ENCODE data around the gene PYM1. TPM values are rescaled to one million over a fixed set of nuclear protein-coding genes. Genes with fewer than 3 reads are reported as not detected.

The PYM1 gene
- total and polyA plus RNA-seq, 2 experiments from 2014 or later: 25.9 to 34.4 TPM

GRCh38 chr12:55969356-55969755 lies 41.7 kb upstream of the PYM1 start:
- Histone ChIP-seq H3K4me3 (no peak overlapping the region), H3K4me1 (ENCODE audit: insufficient read depth) (peaks cover 17% of the 10 kb centered on the region), H3K9me2 (ENCODE audit: insufficient read depth) (no peaks in the 10 kb centered on the region), H3K4me2 (ENCODE audit: unreplicated experiment) (no peak overlapping the region), H3K27me3 (replicated peaks; ENCODE audit: insufficient read depth) (no peaks in the 10 kb centered on the region), H3K9me3 (ENCODE audit: low read depth) (no peaks in the 10 kb centered on the region), H3F3A (ENCODE audit: insufficient read depth) (peaks cover 23% of the 10 kb centered on the region), H4K20me1 (ENCODE audit: insufficient read depth) (no peaks in the 10 kb centered on the region), H3K79me2 (ENCODE audit: insufficient read depth) (peaks cover 30% of the 10 kb centered on the region), H3K36me3 (ENCODE audit: low read depth) (no peaks in the 10 kb centered on the region), H3K9ac (no peak overlapping the region), H3K27ac (no peak overlapping the region), H2AFZ (no peak overlapping the region)
- in situ Hi-C loops (cut with MboI): no loop called here
- TF ChIP-seq EZH2phosphoT487 (IDR thresholded peaks at IDR 0.05; ENCODE audit: insufficient read depth, low read depth): no peak
- no peak for TF ChIP-seq EZH2 (IDR thresholded peaks at IDR 0.05; ENCODE audit: insufficient read depth, poor library complexity, severe bottlenecking)
- no peak for DNase-seq
- WGBS, 2 experiments (ENCODE audit: low coverage in 1 of 2, low lambda C conversion rate in 2 of 2, missing lambda C conversion rate in 2 of 2): 91 to 96% methylated on average over 4 of the region's 4 CpGs

DNA sequence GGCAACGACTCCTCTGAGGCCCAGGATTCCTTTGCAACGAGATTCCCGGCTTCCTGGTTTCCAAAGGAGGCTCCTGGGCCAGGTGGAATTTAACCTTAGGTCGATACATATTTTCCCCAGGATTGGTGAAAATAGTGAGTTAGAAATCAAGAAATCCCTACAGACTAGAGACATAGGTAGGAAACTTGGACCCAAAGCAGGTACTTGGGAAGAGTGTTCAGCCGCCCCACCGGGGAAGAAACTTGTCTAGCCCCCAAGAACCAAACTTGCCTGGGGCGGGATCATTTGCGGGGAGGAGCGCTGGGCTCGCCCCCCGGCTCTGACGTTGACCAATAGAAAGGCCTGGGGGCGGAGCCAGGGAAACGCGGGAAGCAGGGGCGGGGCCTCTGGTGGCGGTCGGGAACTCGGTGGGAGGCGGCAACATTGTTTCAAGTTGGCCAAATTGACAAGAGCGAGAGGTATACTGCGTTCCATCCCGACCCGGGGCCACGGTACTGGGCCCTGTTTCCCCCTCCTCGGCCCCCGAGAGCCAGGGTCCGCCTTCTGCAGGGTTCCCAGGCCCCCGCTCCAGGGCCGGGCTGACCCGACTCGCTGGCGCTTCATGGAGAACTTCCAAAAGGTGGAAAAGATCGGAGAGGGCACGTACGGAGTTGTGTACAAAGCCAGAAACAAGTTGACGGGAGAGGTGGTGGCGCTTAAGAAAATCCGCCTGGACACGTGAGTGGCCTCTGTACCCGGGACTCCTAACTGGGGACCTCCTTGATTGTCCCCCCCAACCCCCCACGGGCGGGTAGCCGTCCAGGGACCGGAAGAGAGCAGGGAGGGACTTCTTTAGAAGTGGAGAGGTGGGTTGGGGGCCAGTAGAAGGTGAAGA lies 39.0 kb upstream of the PYM1 start, which contains the start of gene CDK2:
CDK2 (plus strand) TSS at position 423 of the 874 bp plus-strand sequence; CDS start at position 602, 179 bp downstream.
- Histone ChIP-seq H3K9me3 (ENCODE audit: low read depth) (no peaks in the 10 kb centered on the region), H3K4me1 (ENCODE audit: insufficient read depth) (peaks cover 7% of the 10 kb centered on the region), H3K27ac (peak within 1 kb of the TSS; percentile 49), H3K4me2 (ENCODE audit: unreplicated experiment) (peak within 1 kb of the TSS; percentile 98), H4K20me1 (ENCODE audit: insufficient read depth) (no peaks in the 10 kb centered on the region), H3K27me3 (replicated peaks; ENCODE audit: insufficient read depth) (no peaks in the 10 kb centered on the region), H3K9me2 (ENCODE audit: insufficient read depth) (no peaks in the 10 kb centered on the region), H3F3A (ENCODE audit: insufficient read depth) (peaks cover 7% of the 10 kb centered on the region), H3K4me3 (peak within 1 kb of the TSS; percentile 89), H3K36me3 (ENCODE audit: low read depth) (no peaks in the 10 kb centered on the region), H3K9ac (peak within 1 kb of the TSS; percentile 89), H2AFZ (peak within 1 kb of the TSS; percentile 99), H3K79me2 (ENCODE audit: insufficient read depth) (peaks cover 25% of the 10 kb centered on the region)
- in situ Hi-C loops (cut with MboI): no loop called here
- TF ChIP-seq EZH2 (IDR thresholded peaks at IDR 0.05; ENCODE audit: insufficient read depth, poor library complexity, severe bottlenecking) (no peak), EZH2phosphoT487 (IDR thresholded peaks at IDR 0.05; ENCODE audit: insufficient read depth, low read depth) (no peak)
- DNase-seq: peak; percentile 96
- WGBS, 2 experiments (ENCODE audit: low coverage in 1 of 2, low lambda C conversion rate in 2 of 2, missing lambda C conversion rate in 2 of 2): 0 to 1% methylated on average over 41 to 45 of the region's 45 CpGs

DNA sequence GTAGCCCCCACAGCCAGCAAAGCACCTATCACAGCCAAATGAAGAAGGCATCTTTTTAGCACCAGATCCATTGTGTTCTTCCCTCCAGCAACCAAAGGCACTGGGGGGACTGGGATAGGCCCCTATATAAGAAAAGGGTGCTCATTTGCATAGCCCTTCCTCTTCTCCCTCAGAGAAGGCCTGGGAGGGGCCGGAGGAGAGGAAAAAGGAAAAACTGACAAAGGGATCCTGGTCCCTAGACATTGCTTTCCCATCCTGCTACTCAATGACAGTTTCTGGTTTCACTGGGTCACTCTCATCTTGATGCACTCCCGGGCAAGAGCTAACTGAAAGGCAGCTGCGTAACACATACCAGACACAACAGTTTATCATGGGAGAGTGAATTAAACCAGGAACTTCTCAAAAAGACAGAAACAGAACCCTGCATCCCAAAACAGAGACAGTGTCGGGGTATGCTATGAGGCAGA lies 38.3 kb upstream of the PYM1 start, which contains the start of gene PMEL:
PMEL (minus strand) TSS at position 102 of the 467 bp plus-strand sequence; CDS start at position 71, 31 bp downstream.
- in situ Hi-C loops (cut with MboI): no loop called here
- no peaks in the 10 kb centered on the region for H3K9me3 ChIP-seq (ENCODE audit: low read depth)
- H3K79me2 ChIP-seq (ENCODE audit: insufficient read depth): peaks cover 25% of the 10 kb centered on the region
- H3K4me3 ChIP-seq: peak within 1 kb of the TSS; percentile 89
- peak within 1 kb of the TSS; percentile 99 for H2AFZ ChIP-seq
- H3K4me2 ChIP-seq (ENCODE audit: unreplicated experiment): peak within 1 kb of the TSS; percentile 98
- peak; percentile 36 for DNase-seq
- no peaks in the 10 kb centered on the region for H4K20me1 ChIP-seq (ENCODE audit: insufficient read depth)
- H3F3A ChIP-seq (ENCODE audit: insufficient read depth): no peaks in the 10 kb centered on the region
- H3K9me2 ChIP-seq (ENCODE audit: insufficient read depth): no peaks in the 10 kb centered on the region
- no peaks in the 10 kb centered on the region for H3K27me3 ChIP-seq (replicated peaks; ENCODE audit: insufficient read depth)
- no peaks in the 10 kb centered on the region for H3K36me3 ChIP-seq (ENCODE audit: low read depth)
- WGBS, 2 experiments (ENCODE audit: low coverage in 1 of 2, low lambda C conversion rate in 2 of 2, missing lambda C conversion rate in 2 of 2): 14 to 22% methylated on average over 4 of the region's 4 CpGs
- peak within 1 kb of the TSS; percentile 49 for H3K27ac ChIP-seq
- peak within 1 kb of the TSS; percentile 89 for H3K9ac ChIP-seq
- H3K4me1 ChIP-seq (ENCODE audit: insufficient read depth): peaks cover 5% of the 10 kb centered on the region
- TF ChIP-seq EZH2phosphoT487 (IDR thresholded peaks at IDR 0.05; ENCODE audit: insufficient read depth, low read depth): no peak
- TF ChIP-seq EZH2 (IDR thresholded peaks at IDR 0.05; ENCODE audit: insufficient read depth, poor library complexity, severe bottlenecking): no peak

GRCh38 chr12:55965240-55965639 lies 37.5 kb upstream of the PYM1 start:
- Histone ChIP-seq H3K36me3 (ENCODE audit: low read depth) (no peaks in the 10 kb centered on the region), H3K4me1 (ENCODE audit: insufficient read depth) (peaks cover 5% of the 10 kb centered on the region), H4K20me1 (ENCODE audit: insufficient read depth) (no peaks in the 10 kb centered on the region), H2AFZ (peak overlapping the region; percentile 99; the same call in 1 of the 2 replicates), H3K27me3 (replicated peaks; ENCODE audit: insufficient read depth) (no peaks in the 10 kb centered on the region), H3K9me3 (ENCODE audit: low read depth) (no peaks in the 10 kb centered on the region), H3K4me3 (no peak overlapping the region), H3K4me2 (ENCODE audit: unreplicated experiment) (no peak overlapping the region), H3K9me2 (ENCODE audit: insufficient read depth) (no peaks in the 10 kb centered on the region), H3K79me2 (ENCODE audit: insufficient read depth) (peaks cover 25% of the 10 kb centered on the region), H3K27ac (no peak overlapping the region), H3K9ac (no peak overlapping the region), H3F3A (ENCODE audit: insufficient read depth) (no peaks in the 10 kb centered on the region)
- 21 to 45% methylated on average over 2 to 5 of the region's 5 CpGs for WGBS, 2 experiments (ENCODE audit: low coverage in 1 of 2, low lambda C conversion rate in 2 of 2, missing lambda C conversion rate in 2 of 2)
- no peak for TF ChIP-seq EZH2 (IDR thresholded peaks at IDR 0.05; ENCODE audit: insufficient read depth, poor library complexity, severe bottlenecking)
- TF ChIP-seq EZH2phosphoT487 (IDR thresholded peaks at IDR 0.05; ENCODE audit: insufficient read depth, low read depth): no peak
- in situ Hi-C loops (cut with MboI): no loop called here
- no peak for DNase-seq

All from GM23248 (cell line).